Activated CD4-positive, alpha-beta T cell treated with anti-CD3 and anti-CD28 coated beads for 36 hours (primary cell): ENCODE results near the gene NPM1. TPM values are rescaled to one million over a fixed set of nuclear protein-coding genes. Genes with fewer than 3 reads are reported as not detected.

Experiments used
- ATAC-seq: fragments of 200-7000 bp; cut with Tn5 transposase; one replicate; pipeline ENCODE4 v1.10.0; 2021; ENCODE audit warnings: mild to moderate bottlenecking, moderate library complexity
- CTCF ChIA-PET: fragments of 350-600 bp; sonication (Branson Sonifier 250); formaldehyde crosslinking; loops from one replicate; lab custom pipeline; 2021; ENCODE audit warnings: antibody characterized with exemption; lab: Charles Lee
- POLR2A ChIA-PET: fragments of 350-600 bp; sonication (Branson Sonifier 250); formaldehyde crosslinking; loops from one replicate; lab custom pipeline; 2021; ENCODE audit warnings: antibody characterized with exemption, inconsistent platforms; lab: Charles Lee
- DNase-seq: peaks from one replicate; pipeline ENCODE4 v3.0.0-alpha.2; 2020
- H3K27ac Mint-ChIP-seq: one replicate; pipeline ENCODE4 v1.8.0; 2021; ENCODE audit warnings: mixed read lengths
- H3K27me3 Mint-ChIP-seq: one replicate; pipeline ENCODE4 v1.8.0; 2021; ENCODE audit warnings: mixed read lengths
- H3K36me3 Mint-ChIP-seq: one replicate; pipeline ENCODE4 v1.8.0; 2021; ENCODE audit warnings: low read depth, mixed read lengths
- H3K4me1 Mint-ChIP-seq: one replicate; pipeline ENCODE4 v1.8.0; 2021; ENCODE audit warnings: mixed read lengths
- H3K4me3 Mint-ChIP-seq: one replicate; pipeline ENCODE4 v1.8.0; 2021; ENCODE audit warnings: mild to moderate bottlenecking, moderate library complexity, mixed read lengths
- H3K9me3 Mint-ChIP-seq: one replicate; pipeline ENCODE4 v1.8.0; 2021; ENCODE audit warnings: low read depth, mixed read lengths
- intact Hi-C, 2 experiments: fragments of 100-400 bp; cut with DNase I in 1 of 2; cut with micrococcal nuclease in 1 of 2; formaldehyde crosslinking; loops; one replicate each; pipeline versions ENCODE4 v1.14.2 to v1.15.1; 2022 to 2024; cut with DNase I, micrococcal nuclease
- total RNA-seq, 2 experiments: library from RNA; stranded (reverse); gene quantifications; one replicate each; pipeline ENCODE4 v1.2.3, GENCODE V29; 2021

NPM1 gene
- total RNA-seq, 2 experiments from 2014 or later, result 3,156 to 3,905 TPM

- no peak overlapping the region for H3K27ac Mint-ChIP-seq
Measured at GRCh38 chr5:171438738-171439137, 51.1 kb downstream of the NPM1 start.

GRCh38 chr5:171441246-171441791 is 53.7 kb downstream of the NPM1 start:
- ChIA-PET POLR2A (no interaction called here), CTCF (interaction anchor here (0.5 to 1.0 kb wide), 3 partner anchors 16 to 457 kb away, joined by 3 read pairs; no protein-coding TSS in a partner anchor)
- no peak for ATAC-seq
- intact Hi-C loops, result no loop called here
- Mint-ChIP-seq H3K27me3 (no peaks in the 10 kb centered on the region), H3K36me3 (no peaks in the 10 kb centered on the region), H3K9me3 (no peaks in the 10 kb centered on the region), H3K4me1 (no peaks in the 10 kb centered on the region), H3K4me3 (no peak overlapping the region), H3K27ac (no peak overlapping the region)
- DNase-seq, result no peak

More at GRCh38 chr5:171438738-171439137, 51.1 kb downstream of the NPM1 start:
- intact Hi-C loops, result no loop called here
- Mint-ChIP-seq H3K4me1 (no peaks in the 10 kb centered on the region), H3K36me3 (no peaks in the 10 kb centered on the region), H3K4me3 (no peak overlapping the region), H3K27me3 (no peaks in the 10 kb centered on the region), H3K9me3 (no peaks in the 10 kb centered on the region)
- DNase-seq (no peak), ATAC-seq (no peak)
- ChIA-PET POLR2A (no interaction called here), CTCF (no interaction called here)

GRCh38 chr5:171442287-171443042 is 54.8 kb downstream of the NPM1 start:
- Mint-ChIP-seq H3K27me3 (no peaks in the 10 kb centered on the region), H3K27ac (no peak overlapping the region), H3K9me3 (no peaks in the 10 kb centered on the region), H3K4me1 (no peaks in the 10 kb centered on the region), H3K36me3 (no peaks in the 10 kb centered on the region), H3K4me3 (no peak overlapping the region)
- ATAC-seq (no peak), DNase-seq (no peak)
- CTCF ChIA-PET, result interaction anchor here (1.0 kb wide), 1 partner anchor 41 kb away, joined by 3 read pairs; no protein-coding TSS in a partner anchor
- intact Hi-C loops, result no loop called here
- POLR2A ChIA-PET, result no interaction called here

GRCh38 chr5:171444582-171444981 is 56.9 kb downstream of the NPM1 start:
- DNase-seq (no peak), ATAC-seq (no peak)
- POLR2A ChIA-PET, result no interaction called here
- intact Hi-C loops, result no loop called here
- Mint-ChIP-seq H3K4me1 (no peaks in the 10 kb centered on the region), H3K36me3 (no peaks in the 10 kb centered on the region), H3K27me3 (peaks cover 11% of the 10 kb centered on the region), H3K9me3 (no peaks in the 10 kb centered on the region), H3K27ac (no peak overlapping the region), H3K4me3 (no peak overlapping the region)
- CTCF ChIA-PET, result no interaction called here

- Mint-ChIP-seq H3K9me3 (no peaks in the 10 kb centered on the region), H3K4me1 (no peaks in the 10 kb centered on the region), H3K27me3 (peaks cover 17% of the 10 kb centered on the region), H3K4me3 (no peak overlapping the region), H3K36me3 (no peaks in the 10 kb centered on the region), H3K27ac (no peak overlapping the region)
- ChIA-PET CTCF (no interaction called here), POLR2A (interaction anchor here (0.6 kb wide), 1 partner anchor 152 kb away, joined by 3 read pairs; no protein-coding TSS in a partner anchor)
- DNase-seq, result no peak
- no peak for ATAC-seq
- intact Hi-C loops, result no loop called here
Measured at GRCh38 chr5:171445644-171446516, 58.2 kb downstream of the NPM1 start.

GRCh38 chr5:171447226-171447625 is 59.6 kb downstream of the NPM1 start:
- ATAC-seq (no peak), DNase-seq (no peak)
- ChIA-PET CTCF (no interaction called here), POLR2A (no interaction called here)
- Mint-ChIP-seq H3K36me3 (no peaks in the 10 kb centered on the region), H3K27me3 (peaks cover 27% of the 10 kb centered on the region), H3K4me1 (no peaks in the 10 kb centered on the region), H3K27ac (no peak overlapping the region), H3K9me3 (no peaks in the 10 kb centered on the region), H3K4me3 (no peak overlapping the region)
- intact Hi-C loops, result no loop called here

- intact Hi-C loops, result no loop called here
- Mint-ChIP-seq H3K9me3 (no peaks in the 10 kb centered on the region), H3K27me3 (peaks cover 42% of the 10 kb centered on the region), H3K36me3 (no peaks in the 10 kb centered on the region), H3K4me1 (no peaks in the 10 kb centered on the region), H3K4me3 (no peak overlapping the region), H3K27ac (no peak overlapping the region)
- DNase-seq, result no peak
- ATAC-seq, result no peak
- ChIA-PET CTCF (interaction anchor here (0.6 kb wide), 1 partner anchor 462 kb away, joined by 4 read pairs; no protein-coding TSS in a partner anchor), POLR2A (no interaction called here)
Measured at GRCh38 chr5:171449426-171449825, 61.8 kb downstream of the NPM1 start.

GRCh38 chr5:171450423-171451331 is 63.0 kb downstream of the NPM1 start:
- peak; percentile 58 for DNase-seq

GRCh38 chr5:171451421-171451820 is 63.8 kb downstream of the NPM1 start:
- H3K27ac Mint-ChIP-seq, result no peak overlapping the region

More at GRCh38 chr5:171450423-171451331, 63.0 kb downstream of the NPM1 start:
- no peak overlapping the region for H3K27ac Mint-ChIP-seq
- no peaks in the 10 kb centered on the region for H3K36me3 Mint-ChIP-seq
- peaks cover 42% of the 10 kb centered on the region for H3K27me3 Mint-ChIP-seq
- POLR2A ChIA-PET, result no interaction called here
- CTCF ChIA-PET, result no interaction called here
- ATAC-seq, result peak; percentile 61
- no peaks in the 10 kb centered on the region for H3K9me3 Mint-ChIP-seq
- H3K4me1 Mint-ChIP-seq, result no peaks in the 10 kb centered on the region
- intact Hi-C loops, result no loop called here
- H3K4me3 Mint-ChIP-seq, result no peak overlapping the region

GRCh38 chr5:171453056-171453725 is 65.5 kb downstream of the NPM1 start:
- intact Hi-C loops, result no loop called here
- CTCF ChIA-PET, result interaction anchor here (0.7 to 1.0 kb wide), 4 partner anchors 18 to 422 kb away, joined by 3 read pairs; no protein-coding TSS in a partner anchor
- Mint-ChIP-seq H3K36me3 (no peaks in the 10 kb centered on the region), H3K27ac (no peak overlapping the region), H3K4me1 (no peaks in the 10 kb centered on the region), H3K4me3 (no peak overlapping the region), H3K9me3 (no peaks in the 10 kb centered on the region), H3K27me3 (peaks cover 42% of the 10 kb centered on the region)
- ATAC-seq (no peak), DNase-seq (no peak)
- POLR2A ChIA-PET, result no interaction called here

More at GRCh38 chr5:171451421-171451820, 63.8 kb downstream of the NPM1 start:
- H3K9me3 Mint-ChIP-seq, result no peaks in the 10 kb centered on the region
- H3K36me3 Mint-ChIP-seq, result no peaks in the 10 kb centered on the region
- H3K27me3 Mint-ChIP-seq, result peaks cover 42% of the 10 kb centered on the region
- ChIA-PET POLR2A (no interaction called here), CTCF (no interaction called here)
- ATAC-seq, result no peak
- no peak for DNase-seq
- intact Hi-C loops, result no loop called here
- H3K4me1 Mint-ChIP-seq, result no peaks in the 10 kb centered on the region
- H3K4me3 Mint-ChIP-seq, result no peak overlapping the region
